ENCODE data around the gene CDKN2C.

DNA sequence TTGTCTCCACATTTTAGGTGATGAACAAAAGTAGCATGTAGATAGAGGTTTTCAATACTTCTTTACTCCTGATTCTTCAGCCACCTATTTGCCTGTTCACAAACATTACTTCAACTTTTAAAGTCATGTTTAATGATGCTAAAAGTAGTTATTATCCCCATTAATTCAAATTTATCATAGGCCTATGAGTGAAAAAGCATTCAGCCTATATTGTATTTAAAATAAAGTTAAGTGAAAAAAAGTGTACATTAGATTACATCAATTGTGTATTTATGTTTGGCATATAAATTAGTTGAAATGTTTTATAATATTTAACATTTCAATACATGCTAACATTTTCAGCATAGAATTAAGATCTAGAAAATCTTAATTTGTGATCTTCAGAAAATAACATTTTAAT is 10.5 kb downstream of the CDKN2C start:
- TF ChIP-seq, protein P1, sequence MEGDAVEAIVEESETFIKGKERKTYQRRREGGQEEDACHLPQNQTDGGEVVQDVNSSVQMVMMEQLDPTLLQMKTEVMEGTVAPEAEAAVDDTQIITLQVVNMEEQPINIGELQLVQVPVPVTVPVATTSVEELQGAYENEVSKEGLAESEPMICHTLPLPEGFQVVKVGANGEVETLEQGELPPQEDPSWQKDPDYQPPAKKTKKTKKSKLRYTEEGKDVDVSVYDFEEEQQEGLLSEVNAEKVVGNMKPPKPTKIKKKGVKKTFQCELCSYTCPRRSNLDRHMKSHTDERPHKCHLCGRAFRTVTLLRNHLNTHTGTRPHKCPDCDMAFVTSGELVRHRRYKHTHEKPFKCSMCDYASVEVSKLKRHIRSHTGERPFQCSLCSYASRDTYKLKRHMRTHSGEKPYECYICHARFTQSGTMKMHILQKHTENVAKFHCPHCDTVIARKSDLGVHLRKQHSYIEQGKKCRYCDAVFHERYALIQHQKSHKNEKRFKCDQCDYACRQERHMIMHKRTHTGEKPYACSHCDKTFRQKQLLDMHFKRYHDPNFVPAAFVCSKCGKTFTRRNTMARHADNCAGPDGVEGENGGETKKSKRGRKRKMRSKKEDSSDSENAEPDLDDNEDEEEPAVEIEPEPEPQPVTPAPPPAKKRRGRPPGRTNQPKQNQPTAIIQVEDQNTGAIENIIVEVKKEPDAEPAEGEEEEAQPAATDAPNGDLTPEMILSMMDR (IDR thresholded peaks at IDR 0.05; ENCODE audit: low read depth, low read length): no peak
- no peak for TF ChIP-seq POLR2A (IDR thresholded peaks at IDR 0.05; ENCODE audit: extremely low read depth, insufficient read length)
- TF ChIP-seq MYC (IDR thresholded peaks at IDR 0.05; ENCODE audit: low read depth, low read length): no peak
- TF ChIP-seq, protein P2, sequence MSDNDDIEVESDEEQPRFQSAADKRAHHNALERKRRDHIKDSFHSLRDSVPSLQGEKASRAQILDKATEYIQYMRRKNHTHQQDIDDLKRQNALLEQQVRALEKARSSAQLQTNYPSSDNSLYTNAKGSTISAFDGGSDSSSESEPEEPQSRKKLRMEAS (IDR thresholded peaks at IDR 0.05; ENCODE audit: low read depth, low read length): no peak
